SK-N-SH treated with all-trans-retinoic acid at 6 μM for 48 hours (cell line): ENCODE data around the gene RALGAPB.

Experiments used
- ATAC-seq: fragments of 200-7000 bp; cut with Tn5 transposase; 3 replicates; pipeline ENCODE4 v1.9.1; 2020; ENCODE audit warnings: mild to moderate bottlenecking, moderate library complexity
- ARNTL ChIP-seq: fragments of 450-650 bp; formaldehyde crosslinking; IDR thresholded peaks from 2 replicates; pipeline ENCODE4 v1.5.0; 2020; ENCODE audit warnings: low read depth, mild to moderate bottlenecking, moderate library complexity, borderline replicate concordance
- BACH2 ChIP-seq: fragments of 250-450 bp; sonication (Bioruptor Pico); IDR thresholded peaks from 2 replicates; pipeline ENCODE4 v1.9.0; 2021; ENCODE audit warnings: mild to moderate bottlenecking, borderline replicate concordance
- CREB5 ChIP-seq: fragments of 250-450 bp; sonication (Bioruptor Pico); IDR thresholded peaks from 2 replicates; pipeline ENCODE4 v1.5.1; 2020; ENCODE audit warnings: low read depth, mild to moderate bottlenecking, moderate library complexity
- CSDC2 ChIP-seq: fragments of 250-450 bp; sonication (Bioruptor Pico); IDR thresholded peaks from 2 replicates; pipeline ENCODE4 v1.5.0; 2020; ENCODE audit warnings: mild to moderate bottlenecking, moderate library complexity
- CSRNP3 ChIP-seq: fragments of 250-450 bp; sonication (Bioruptor Pico); IDR thresholded peaks from 2 replicates; pipeline ENCODE4 v1.5.1; 2021; ENCODE audit warnings: mild to moderate bottlenecking, moderate library complexity
- ESRRG ChIP-seq: fragments of 250-450 bp; sonication (Bioruptor Pico); IDR thresholded peaks from 2 replicates; pipeline ENCODE4 v1.6.1; 2021; ENCODE audit warnings: mild to moderate bottlenecking
- ISL1 ChIP-seq: fragments of 250-450 bp; sonication (Bioruptor Pico); IDR thresholded peaks from 2 replicates; pipeline ENCODE4 v2.1.2; 2022; ENCODE audit warnings: mild to moderate bottlenecking, moderate library complexity
- OSR1 ChIP-seq: fragments of 250-450 bp; sonication (Bioruptor Pico); IDR thresholded peaks from 2 replicates; pipeline ENCODE4 v1.8.0; 2022; ENCODE audit warnings: moderate library complexity, mild to moderate bottlenecking, inconsistent platforms
- PATZ1 ChIP-seq: fragments of 250-450 bp; sonication (Bioruptor Pico); IDR thresholded peaks from 2 replicates; pipeline ENCODE4 v1.8.0; 2020; ENCODE audit warnings: mild to moderate bottlenecking, moderate library complexity, borderline replicate concordance
- POU6F1 ChIP-seq: fragments of 250-450 bp; sonication (Bioruptor Pico); IDR thresholded peaks from 2 replicates; pipeline ENCODE4 v1.8.0; 2021; ENCODE audit warnings: low read depth, mild to moderate bottlenecking, moderate library complexity, borderline replicate concordance
- PPARA ChIP-seq: fragments of 250-450 bp; sonication (Bioruptor Pico); IDR thresholded peaks from 2 replicates; pipeline ENCODE4 v1.5.0; 2020; ENCODE audit warnings: mild to moderate bottlenecking, borderline replicate concordance
- RARB ChIP-seq: fragments of 250-450 bp; sonication (Bioruptor Pico); IDR thresholded peaks from 2 replicates; pipeline ENCODE4 v1.8.0; 2021; ENCODE audit warnings: mild to moderate bottlenecking, moderate library complexity
- SNAI2 ChIP-seq: fragments of 250-450 bp; sonication (Bioruptor Pico); IDR thresholded peaks from 2 replicates; pipeline ENCODE4 v1.5.0; 2020; ENCODE audit warnings: mild to moderate bottlenecking, moderate library complexity
- TCF4 ChIP-seq: fragments of 250-450 bp; sonication (Bioruptor Pico); IDR thresholded peaks from 2 replicates; pipeline ENCODE4 v1.8.0; 2021; ENCODE audit warnings: mild to moderate bottlenecking, moderate library complexity, borderline replicate concordance
- TOX ChIP-seq: fragments of 250-450 bp; sonication (Bioruptor Pico); IDR thresholded peaks from 2 replicates; pipeline ENCODE4 v1.8.0; 2021; ENCODE audit warnings: mild to moderate bottlenecking, moderate library complexity, borderline replicate concordance
- TSHZ2 ChIP-seq: fragments of 250-450 bp; sonication (Bioruptor Pico); IDR thresholded peaks from 2 replicates; pipeline ENCODE4 v1.5.0; 2020; ENCODE audit warnings: mild to moderate bottlenecking, moderate library complexity
- ZC3H10 ChIP-seq: fragments of 250-450 bp; sonication (Bioruptor Pico); IDR thresholded peaks from 2 replicates; pipeline ENCODE4 v1.5.1; 2021; ENCODE audit warnings: mild to moderate bottlenecking, moderate library complexity
- ZFP30 ChIP-seq: fragments of 450-650 bp; formaldehyde crosslinking; IDR thresholded peaks from 2 replicates; pipeline ENCODE4 v1.5.0; 2022; ENCODE audit warnings: mild to moderate bottlenecking, moderate library complexity
- ZNF565 ChIP-seq: fragments of 450-650 bp; formaldehyde crosslinking; conservative IDR thresholded peaks from 2 replicates; pipeline ENCODE4 v1.5.0; 2020; ENCODE audit warnings: low read depth, mild to moderate bottlenecking, moderate library complexity
- ZNF70 ChIP-seq: fragments of 450-650 bp; formaldehyde crosslinking; IDR thresholded peaks from 2 replicates; pipeline ENCODE4 v1.5.0; 2020; ENCODE audit warnings: mild to moderate bottlenecking, moderate library complexity
- ZNF8 ChIP-seq: fragments of 450-650 bp; formaldehyde crosslinking; IDR thresholded peaks from 2 replicates; pipeline ENCODE4 v1.5.0; 2020; ENCODE audit warnings: mild to moderate bottlenecking, moderate library complexity

The RALGAPB gene

GRCh38 chr20:38471987-38472512 is 593 bp upstream of the RALGAPB start:
- TF ChIP-seq ISL1 (no peak), TOX (CRISPR knock-in tag) (no peak), SNAI2 (CRISPR knock-in tag) (no peak), POU6F1 (CRISPR knock-in tag) (no peak), ZFP30 (no peak), OSR1 (CRISPR knock-in tag) (no peak), TSHZ2 (CRISPR knock-in tag) (no peak), ARNTL (no peak), ZC3H10 (no peak), ZNF8 (no peak), CSDC2 (CRISPR knock-in tag) (no peak)
- peak; percentile 37; the same call in 2 of the 3 replicates for ATAC-seq

GRCh38 chr20:38473367-38473795 is 738 bp downstream of the RALGAPB start:
- ATAC-seq: no peak; the same call in 2 of the 3 replicates
- TF ChIP-seq PPARA (no peak), POU6F1 (CRISPR knock-in tag) (no peak), TSHZ2 (CRISPR knock-in tag) (no peak), PATZ1 (CRISPR knock-in tag) (no peak)

- ATAC-seq: no peak
- TF ChIP-seq RARB (CRISPR knock-in tag) (no peak), ZFP30 (no peak), ESRRG (CRISPR knock-in tag) (no peak), BACH2 (CRISPR knock-in tag) (no peak), ZC3H10 (no peak), CSRNP3 (CRISPR knock-in tag) (no peak), TCF4 (CRISPR knock-in tag) (no peak), OSR1 (CRISPR knock-in tag) (no peak), TOX (CRISPR knock-in tag) (no peak), CREB5 (CRISPR knock-in tag) (no peak), ZNF70 (CRISPR knock-in tag) (no peak), ZNF565 (no peak), PATZ1 (CRISPR knock-in tag) (no peak), ARNTL (no peak)
Observed at GRCh38 chr20:38477747-38478146, 5.1 kb downstream of the RALGAPB start.
